T-helper 17 cell (primary cell): ENCODE results near the gene MUC13. TPM values are rescaled to one million over a fixed set of nuclear protein-coding genes. Genes with fewer than 3 reads are reported as not detected.
"Not testable (repeated sequence)": the region's sequence is repeated elsewhere in the genome, so short reads cannot be mapped to it uniquely, and the experiment has no call there.

ENCODE experiments used
- ATAC-seq: fragments of 150-1000 bp; cut with Tn5 transposase; 2 replicates; pipeline ENCODE4 v1.10.0; 2021; ENCODE audit warnings: mild to moderate bottlenecking, moderate library complexity
- DNase-seq, 3 donors: peaks; one replicate each; pipeline versions ENCODE4 v3.0.0 to v3.0.0-alpha.2; 2020 to 2021
- H3K9me3 ChIP-seq: one replicate; pipeline ENCODE4 v1.7.0; 2013; ENCODE audit warnings: low read length, mild to moderate bottlenecking; ENCODE audit not compliant: control insufficient read depth, poor library complexity, severe bottlenecking
- H3K27ac Mint-ChIP-seq: one replicate; pipeline ENCODE4 v1.8.0; 2022; ENCODE audit warnings: mild to moderate bottlenecking, moderate library complexity, mixed read lengths
- H3K27me3 Mint-ChIP-seq: one replicate; pipeline ENCODE4 v1.8.0; 2022; ENCODE audit warnings: mixed read lengths
- H3K36me3 Mint-ChIP-seq: one replicate; pipeline ENCODE4 v1.8.0; 2022; ENCODE audit warnings: low read depth, mixed read lengths
- H3K4me1 Mint-ChIP-seq: one replicate; pipeline ENCODE4 v1.8.0; 2022; ENCODE audit warnings: mild to moderate bottlenecking, mixed read lengths
- H3K4me3 Mint-ChIP-seq: one replicate; pipeline ENCODE4 v1.8.0; 2022; ENCODE audit warnings: mild to moderate bottlenecking, moderate library complexity, mixed read lengths
- total RNA-seq, 4 donors: library from RNA in 2 of 4; stranded (reverse) in 2 of 4; gene quantifications; one replicate each; pipeline ENCODE4 v1.2.3 and lab custom pipeline; 2022 to 2026

MUC13 gene
- total RNA-seq, 2 donors from 2014 or later, result 0.45 TPM; not detected in 1

GRCh38 chr3:124964387-124964786 is 29.8 kb upstream of the MUC13 start:
- Mint-ChIP-seq H3K36me3 (no peaks in the 10 kb centered on the region), H3K4me3 (no peak overlapping the region), H3K27me3 (no peaks in the 10 kb centered on the region)

GRCh38 chr3:124963755-124964154 is 29.2 kb upstream of the MUC13 start:
- ATAC-seq (no peak), DNase-seq (no peak)
- peaks cover 2% of the 10 kb centered on the region for H3K4me1 Mint-ChIP-seq
- H3K4me3 Mint-ChIP-seq, result no peak overlapping the region
- H3K27me3 Mint-ChIP-seq, result peaks cover 5% of the 10 kb centered on the region
- H3K27ac Mint-ChIP-seq, result no peak overlapping the region
- no peaks in the 10 kb centered on the region for H3K9me3 ChIP-seq
- H3K36me3 Mint-ChIP-seq, result no peaks in the 10 kb centered on the region

More at GRCh38 chr3:124964387-124964786, 29.8 kb upstream of the MUC13 start:
- ATAC-seq, result no peak
- no peak for DNase-seq
- peaks cover 2% of the 10 kb centered on the region for H3K4me1 Mint-ChIP-seq
- no peaks in the 10 kb centered on the region for H3K9me3 ChIP-seq
- H3K27ac Mint-ChIP-seq, result no peak overlapping the region

- Mint-ChIP-seq H3K4me3 (no peak overlapping the region), H3K4me1 (peaks cover 2% of the 10 kb centered on the region), H3K27ac (no peak overlapping the region), H3K27me3 (peaks cover 6% of the 10 kb centered on the region), H3K36me3 (no peaks in the 10 kb centered on the region)
- ATAC-seq (no peak), DNase-seq (no peak)
- no peaks in the 10 kb centered on the region for H3K9me3 ChIP-seq
These were observed 27.9 kb upstream of the MUC13 start for GRCh38 chr3:124962403-124962940.

GRCh38 chr3:124960698-124961097 is 26.1 kb upstream of the MUC13 start:
- no peak for ATAC-seq

GRCh38 chr3:124960105-124960504 is 25.6 kb upstream of the MUC13 start:
- Mint-ChIP-seq H3K4me1 (peaks cover 2% of the 10 kb centered on the region), H3K4me3 (no peak overlapping the region), H3K27ac (no peak overlapping the region), H3K27me3 (peaks cover 6% of the 10 kb centered on the region), H3K36me3 (no peaks in the 10 kb centered on the region)
- DNase-seq (no peak), ATAC-seq (no peak)
- no peaks in the 10 kb centered on the region for H3K9me3 ChIP-seq

More at GRCh38 chr3:124960698-124961097, 26.1 kb upstream of the MUC13 start:
- Mint-ChIP-seq H3K36me3 (no peaks in the 10 kb centered on the region), H3K4me1 (peaks cover 2% of the 10 kb centered on the region), H3K4me3 (no peak overlapping the region), H3K27me3 (peaks cover 6% of the 10 kb centered on the region), H3K27ac (no peak overlapping the region)
- no peaks in the 10 kb centered on the region for H3K9me3 ChIP-seq
- DNase-seq, result no peak

GRCh38 chr3:124957951-124958350 is 23.4 kb upstream of the MUC13 start:
- not testable (repeated sequence) for ATAC-seq

GRCh38 chr3:124952282-124952855 is 17.8 kb upstream of the MUC13 start:
- H3K36me3 Mint-ChIP-seq, result no peaks in the 10 kb centered on the region
- H3K4me1 Mint-ChIP-seq, result no peaks in the 10 kb centered on the region
- no peak overlapping the region for H3K27ac Mint-ChIP-seq
- no peaks in the 10 kb centered on the region for H3K27me3 Mint-ChIP-seq
- DNase-seq (no peak), ATAC-seq (no peak)
- no peaks in the 10 kb centered on the region for H3K9me3 ChIP-seq
- H3K4me3 Mint-ChIP-seq, result no peak overlapping the region

More at GRCh38 chr3:124957951-124958350, 23.4 kb upstream of the MUC13 start:
- not testable (repeated sequence) for DNase-seq, H3K9me3 ChIP-seq, H3K4me3 Mint-ChIP-seq, H3K4me1 Mint-ChIP-seq, H3K27me3 Mint-ChIP-seq, H3K27ac Mint-ChIP-seq, H3K36me3 Mint-ChIP-seq

- DNase-seq (no peak), ATAC-seq (no peak)
- no peaks in the 10 kb centered on the region for H3K36me3 Mint-ChIP-seq
- no peak overlapping the region for H3K4me3 Mint-ChIP-seq
- H3K27ac Mint-ChIP-seq, result no peak overlapping the region
- no peaks in the 10 kb centered on the region for H3K27me3 Mint-ChIP-seq
- H3K4me1 Mint-ChIP-seq, result no peaks in the 10 kb centered on the region
- no peaks in the 10 kb centered on the region for H3K9me3 ChIP-seq
These were observed 17.1 kb upstream of the MUC13 start for GRCh38 chr3:124951511-124952281.

- H3K36me3 Mint-ChIP-seq, result no peaks in the 10 kb centered on the region
- ATAC-seq, result no peak
- no peaks in the 10 kb centered on the region for H3K4me1 Mint-ChIP-seq
- H3K4me3 Mint-ChIP-seq, result no peak overlapping the region
- H3K27me3 Mint-ChIP-seq, result peaks cover 5% of the 10 kb centered on the region
- no peak overlapping the region for H3K27ac Mint-ChIP-seq
- DNase-seq, result no peak
- H3K9me3 ChIP-seq, result no peaks in the 10 kb centered on the region
These were observed 15.5 kb upstream of the MUC13 start for GRCh38 chr3:124950026-124950425.

- DNase-seq (no peak), ATAC-seq (no peak)
- Mint-ChIP-seq H3K36me3 (peaks cover 3% of the 10 kb centered on the region), H3K4me3 (no peak overlapping the region), H3K27me3 (peaks cover 29% of the 10 kb centered on the region), H3K27ac (no peak overlapping the region), H3K4me1 (no peaks in the 10 kb centered on the region)
- H3K9me3 ChIP-seq, result no peaks in the 10 kb centered on the region
These were observed 8.1 kb upstream of the MUC13 start for GRCh38 chr3:124942613-124943012.

GRCh38 chr3:124941771-124942170 is 7.2 kb upstream of the MUC13 start:
- Mint-ChIP-seq H3K4me1 (no peaks in the 10 kb centered on the region), H3K36me3 (peaks cover 3% of the 10 kb centered on the region), H3K27me3 (peaks cover 33% of the 10 kb centered on the region), H3K27ac (no peak overlapping the region), H3K4me3 (no peak overlapping the region)
- ATAC-seq (no peak), DNase-seq (no peak)
- no peaks in the 10 kb centered on the region for H3K9me3 ChIP-seq

GRCh38 chr3:124939661-124940060 is 5.1 kb upstream of the MUC13 start:
- H3K9me3 ChIP-seq, result no peaks in the 10 kb centered on the region
- H3K4me3 Mint-ChIP-seq, result no peak overlapping the region
- DNase-seq (no peak), ATAC-seq (no peak)
- no peak overlapping the region for H3K27ac Mint-ChIP-seq
- peaks cover 26% of the 10 kb centered on the region for H3K27me3 Mint-ChIP-seq
- peaks cover 3% of the 10 kb centered on the region for H3K36me3 Mint-ChIP-seq
- no peaks in the 10 kb centered on the region for H3K4me1 Mint-ChIP-seq

GRCh38 chr3:124938896-124939295 is 4.3 kb upstream of the MUC13 start:
- ATAC-seq, result no peak
- no peak for DNase-seq
- peaks cover 30% of the 10 kb centered on the region for H3K27me3 Mint-ChIP-seq
- no peaks in the 10 kb centered on the region for H3K9me3 ChIP-seq
- peaks cover 3% of the 10 kb centered on the region for H3K36me3 Mint-ChIP-seq
- peaks cover 2% of the 10 kb centered on the region for H3K4me1 Mint-ChIP-seq
- H3K27ac Mint-ChIP-seq, result no peak overlapping the region
- H3K4me3 Mint-ChIP-seq, result no peak overlapping the region
